Mucosa of descending colon (tissue), 3 donors: ENCODE results near the gene PHLDA1. TPM values are rescaled to one million over a fixed set of nuclear protein-coding genes. Genes with fewer than 3 reads are reported as not detected.
A peak's percentile ranks its signal among the peaks of the same experiment; 100 is the strongest.

Experiments
- ATAC-seq: fragments of 200-7000 bp; cut with Tn5 transposase; one replicate; pipeline ENCODE4 v1.9.1; 2020; ENCODE audit warnings: mild to moderate bottlenecking, moderate library complexity
- DNase-seq, 3 donors: peaks; one replicate each; pipeline ENCODE4 v3.0.0-alpha.2; 2020
- H3K36me3 ChIP-seq: fragments of 200-600 bp; one replicate; pipeline ENCODE4 v1.8.0; 2021; ENCODE audit warnings: low read depth, mild to moderate bottlenecking
- H3K4me1 ChIP-seq: fragments of 200-600 bp; one replicate; pipeline ENCODE4 v1.8.0; 2021; ENCODE audit warnings: low read depth, mild to moderate bottlenecking
- H3K4me3 ChIP-seq: fragments of 200-600 bp; one replicate; pipeline ENCODE4 v1.8.0; 2021; ENCODE audit warnings: mild to moderate bottlenecking
- H3K9me3 ChIP-seq: fragments of 200-600 bp; one replicate; pipeline ENCODE4 v1.8.0; 2021; ENCODE audit warnings: mild to moderate bottlenecking
- intact Hi-C, 2 donors: fragments of 100-400 bp; cut with DNase I in 1 of 2; cut with micrococcal nuclease in 1 of 2; formaldehyde crosslinking; loops; one replicate each; pipeline versions ENCODE4 v1.11.0 to v1.11.1; 2022; cut with DNase I, micrococcal nuclease
- total RNA-seq, 3 donors: library from RNA; stranded (reverse); fragmentation: NEBNext Ultra II Directional in 2 of 3; extraction: Animal tissue kit (Norgen Biotek cat#: 25700) in 2 of 3; gene quantifications; one replicate each; pipeline versions ENCODE4 v1.2.1 to v1.2.4, GENCODE V29; 2021 to 2023
- TF ChIP-seq, protein P1 (sequence below): fragments of 200-600 bp; IDR thresholded peaks from one replicate; pipeline ENCODE4 v1.8.0; 2022; ENCODE audit warnings: antibody characterized with exemption, mild to moderate bottlenecking
- donor health status: DM: no; HTN: no; CAD: no; lungs with moderate emphysema.
- donor health status: DM: no; HTN: no; CAD: no.
- donor health status: DM: no; HTN: yes; CAD: no.

PHLDA1 gene
- total RNA-seq, 3 donors from 2014 or later: 2.2 to 8.8 (median 3.5) TPM

DNA sequence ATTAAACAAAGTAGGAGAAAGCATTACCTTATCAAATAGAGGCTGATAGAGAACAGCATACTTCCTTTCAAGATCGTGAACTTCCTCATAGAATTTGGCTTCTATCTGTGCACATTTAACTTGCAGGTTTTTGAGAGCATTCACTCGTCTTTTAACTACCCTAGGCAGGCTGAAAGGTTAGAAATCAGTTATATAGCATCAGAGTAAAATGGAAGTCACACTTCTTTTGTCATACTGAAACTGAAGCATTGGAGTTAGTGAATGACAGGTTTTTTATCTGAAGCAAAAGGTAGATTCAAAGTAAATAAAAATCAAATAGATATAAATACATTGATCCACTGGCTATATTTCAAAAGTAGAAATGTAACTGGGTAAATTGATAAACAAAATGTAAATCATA is 28.5 kb upstream of the PHLDA1 start:
- Histone ChIP-seq H3K4me3 (no peak overlapping the region), H3K9me3 (peaks cover 9% of the 10 kb centered on the region), H3K4me1 (no peaks in the 10 kb centered on the region), H3K36me3 (no peaks in the 10 kb centered on the region)
- no peak for ATAC-seq
- TF ChIP-seq, protein P1, sequence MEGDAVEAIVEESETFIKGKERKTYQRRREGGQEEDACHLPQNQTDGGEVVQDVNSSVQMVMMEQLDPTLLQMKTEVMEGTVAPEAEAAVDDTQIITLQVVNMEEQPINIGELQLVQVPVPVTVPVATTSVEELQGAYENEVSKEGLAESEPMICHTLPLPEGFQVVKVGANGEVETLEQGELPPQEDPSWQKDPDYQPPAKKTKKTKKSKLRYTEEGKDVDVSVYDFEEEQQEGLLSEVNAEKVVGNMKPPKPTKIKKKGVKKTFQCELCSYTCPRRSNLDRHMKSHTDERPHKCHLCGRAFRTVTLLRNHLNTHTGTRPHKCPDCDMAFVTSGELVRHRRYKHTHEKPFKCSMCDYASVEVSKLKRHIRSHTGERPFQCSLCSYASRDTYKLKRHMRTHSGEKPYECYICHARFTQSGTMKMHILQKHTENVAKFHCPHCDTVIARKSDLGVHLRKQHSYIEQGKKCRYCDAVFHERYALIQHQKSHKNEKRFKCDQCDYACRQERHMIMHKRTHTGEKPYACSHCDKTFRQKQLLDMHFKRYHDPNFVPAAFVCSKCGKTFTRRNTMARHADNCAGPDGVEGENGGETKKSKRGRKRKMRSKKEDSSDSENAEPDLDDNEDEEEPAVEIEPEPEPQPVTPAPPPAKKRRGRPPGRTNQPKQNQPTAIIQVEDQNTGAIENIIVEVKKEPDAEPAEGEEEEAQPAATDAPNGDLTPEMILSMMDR: no peak
- no peak for DNase-seq
- intact Hi-C loops: no loop called here

DNA sequence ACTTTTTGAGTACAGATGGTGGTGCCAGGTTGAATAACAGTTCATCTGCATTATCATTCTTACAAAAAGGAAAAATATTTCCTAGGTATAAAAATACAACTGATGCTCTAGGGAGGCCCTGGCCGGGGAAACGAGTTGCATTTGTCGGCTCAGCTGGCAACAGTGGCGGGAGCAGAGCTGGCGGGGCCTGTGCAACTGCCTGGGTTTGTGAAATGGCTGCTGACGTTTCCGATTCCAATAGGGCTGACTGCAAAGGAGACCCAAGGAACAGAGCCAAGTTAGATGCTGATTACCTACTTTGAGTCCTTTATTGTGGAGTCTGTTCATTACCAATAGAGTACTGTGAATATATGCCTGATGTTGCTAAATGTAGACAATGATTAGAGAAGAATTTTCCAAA is 25.8 kb upstream of the PHLDA1 start:
- TF ChIP-seq, protein P1: no peak
- H3K4me1 ChIP-seq: no peaks in the 10 kb centered on the region
- DNase-seq (no peak), ATAC-seq (no peak)
- H3K36me3 ChIP-seq: no peaks in the 10 kb centered on the region
- intact Hi-C loops: no loop called here
- no peak overlapping the region for H3K4me3 ChIP-seq
- H3K9me3 ChIP-seq: no peaks in the 10 kb centered on the region

DNA sequence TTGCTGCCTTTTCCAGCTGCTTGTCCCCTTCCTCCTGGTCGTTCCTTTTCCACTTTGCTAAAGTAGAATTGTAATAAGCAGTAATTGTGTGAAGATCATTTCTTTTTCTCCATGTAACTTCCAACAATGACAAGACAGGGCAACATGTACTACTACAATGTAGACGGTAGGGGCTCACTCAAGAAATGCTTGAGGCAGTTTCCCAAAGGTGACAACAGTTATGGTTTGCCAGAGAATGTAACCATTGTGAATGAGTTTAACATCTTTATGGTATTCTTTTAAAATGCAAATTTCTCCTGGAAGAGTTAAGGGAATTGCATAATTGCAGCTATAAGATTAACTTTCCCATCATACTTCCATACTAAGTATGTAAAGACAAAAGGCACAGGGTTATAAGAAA is 23.8 kb upstream of the PHLDA1 start:
- intact Hi-C loops: no loop called here
- Histone ChIP-seq H3K4me3 (no peak overlapping the region), H3K36me3 (no peaks in the 10 kb centered on the region), H3K9me3 (no peaks in the 10 kb centered on the region), H3K4me1 (no peaks in the 10 kb centered on the region)
- ATAC-seq: no peak
- TF ChIP-seq, protein P1: no peak
- no peak for DNase-seq

DNA sequence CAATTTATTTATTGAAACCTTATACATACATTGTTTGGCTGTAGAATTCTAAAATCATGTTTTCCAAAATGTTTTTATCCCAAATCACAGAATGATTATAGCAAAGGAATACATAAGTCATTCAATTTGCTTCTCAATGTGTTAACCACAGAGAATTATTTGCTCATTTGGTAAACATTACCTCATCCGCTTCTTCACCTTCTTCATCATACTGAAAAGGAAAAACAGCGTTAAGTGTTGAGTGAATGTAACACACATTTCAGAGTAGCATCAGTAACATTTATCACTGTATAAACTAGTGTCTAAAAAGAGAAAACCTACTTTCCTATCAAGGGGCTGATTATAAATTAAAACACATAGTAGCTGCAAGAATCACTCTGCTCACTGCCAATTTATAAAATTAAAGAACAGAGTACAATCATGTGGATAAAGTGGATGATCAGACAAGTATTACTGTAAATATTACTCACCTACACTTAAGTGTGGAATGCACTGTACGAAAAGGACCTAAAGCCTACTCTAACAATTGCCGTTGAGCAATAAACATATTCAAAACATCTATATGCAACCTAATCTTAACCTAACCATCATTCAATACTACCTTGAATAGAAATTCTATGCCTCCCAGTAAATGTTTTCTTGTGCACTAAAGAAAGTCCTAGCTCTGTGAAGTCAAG is 18.1 kb upstream of the PHLDA1 start:
- TF ChIP-seq, protein P1: no peak
- intact Hi-C loops: no loop called here
- DNase-seq: no peak
- Histone ChIP-seq H3K4me1 (no peaks in the 10 kb centered on the region), H3K9me3 (no peaks in the 10 kb centered on the region), H3K36me3 (no peaks in the 10 kb centered on the region), H3K4me3 (no peak overlapping the region)
- ATAC-seq: no peak

DNA sequence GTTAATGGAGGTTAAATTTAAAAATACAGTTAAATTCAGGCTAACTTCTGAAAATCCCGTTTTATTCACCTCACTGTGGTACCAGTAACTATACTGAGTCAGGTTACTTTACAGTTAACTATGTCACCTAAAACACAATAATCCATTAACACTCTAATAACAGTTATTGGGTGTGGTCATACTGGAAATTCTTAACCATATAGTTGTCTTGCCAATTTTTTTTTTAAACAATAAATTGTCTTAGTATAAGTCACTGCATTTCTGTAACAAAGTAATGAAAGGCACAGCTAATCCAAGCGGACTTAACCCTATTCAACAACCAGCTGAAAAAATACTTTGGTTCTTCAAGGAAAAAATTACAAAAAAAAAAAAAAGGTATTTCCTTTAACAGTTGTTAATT is 16.2 kb upstream of the PHLDA1 start:
- Histone ChIP-seq H3K4me1 (no peaks in the 10 kb centered on the region), H3K4me3 (no peak overlapping the region), H3K9me3 (no peaks in the 10 kb centered on the region), H3K36me3 (no peaks in the 10 kb centered on the region)
- DNase-seq: no peak
- intact Hi-C loops: no loop called here
- TF ChIP-seq, protein P1: no peak
- ATAC-seq: no peak

DNA sequence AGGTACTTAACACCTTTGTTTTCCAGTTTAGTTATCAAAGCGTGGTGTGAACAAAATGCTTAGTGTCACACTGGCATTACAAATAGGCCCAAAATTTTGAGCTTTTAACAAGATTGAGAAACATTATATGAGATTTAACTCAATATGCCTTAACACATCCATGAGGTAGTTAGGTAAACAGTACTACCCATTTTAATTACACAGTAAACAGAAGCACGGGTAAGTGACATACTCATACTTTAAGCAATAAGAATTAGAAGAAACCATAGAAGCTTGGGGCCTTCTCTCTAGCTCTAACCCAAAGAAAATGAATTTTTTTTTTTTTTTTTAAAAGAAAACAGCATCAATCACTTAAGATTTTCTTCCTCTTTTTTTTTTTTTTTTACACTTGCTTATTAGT is 15.5 kb upstream of the PHLDA1 start:
- DNase-seq: no peak
- Histone ChIP-seq H3K36me3 (no peaks in the 10 kb centered on the region), H3K9me3 (no peaks in the 10 kb centered on the region), H3K4me3 (no peak overlapping the region), H3K4me1 (no peaks in the 10 kb centered on the region)
- peak; percentile 61 for ATAC-seq
- intact Hi-C loops: no loop called here
- TF ChIP-seq, protein P1: no peak
